KOPT-K1 (cell line): ENCODE data around the gene RETREG1.
"Not testable (repeated sequence)": the region's sequence is repeated elsewhere in the genome, so short reads cannot be mapped to it uniquely, and the experiment has no call there.

Experiments used
- H3K27ac ChIP-seq: fragments of 200-600 bp; sonication (generic); 2 replicates; pipeline ENCODE4 v1.5.1; 2016; ENCODE audit warnings: antibody characterized with exemption, mild to moderate bottlenecking, low read depth, low read length; ENCODE audit not compliant: poor library complexity, severe bottlenecking
- H3K36me3 ChIP-seq: fragments of 200-600 bp; sonication (generic); 2 replicates; pipeline ENCODE4 v1.5.1; 2017; ENCODE audit warnings: antibody characterized with exemption, mild to moderate bottlenecking, low read length, moderate library complexity; ENCODE audit not compliant: insufficient read depth
- H3K9me3 ChIP-seq: fragments of 200-600 bp; sonication (generic); 2 replicates; pipeline ENCODE4 v1.5.1; 2017; ENCODE audit warnings: antibody characterized with exemption, low read length, mild to moderate bottlenecking; ENCODE audit not compliant: insufficient read depth, poor library complexity, severe bottlenecking

RETREG1 gene

GRCh38 chr5:16616536-16617273 is at the start of gene RETREG1:
Gene RETREG1 (minus strand): TSS chr5:16616997. CDS start chr5:16616971, 26 bp downstream.
- peak within 1 kb of the TSS; percentile 99 for H3K27ac ChIP-seq
- H3K9me3 ChIP-seq = no peaks in the 10 kb centered on the region

GRCh38 chr5:16666130-16666882 is 49.5 kb upstream of the RETREG1 start:
- H3K9me3 ChIP-seq = peaks cover 8% of the 10 kb centered on the region
- peak overlapping the region; percentile 73 for H3K27ac ChIP-seq
- H3K36me3 ChIP-seq = no peaks in the 10 kb centered on the region

More at GRCh38 chr5:16616536-16617273, at the start of gene RETREG1:
- H3K36me3 ChIP-seq = peaks cover 5% of the 10 kb centered on the region; the same call in 1 of the 2 replicates

GRCh38 chr5:16665601-16666000 is 48.8 kb upstream of the RETREG1 start:
- peaks cover 8% of the 10 kb centered on the region for H3K9me3 ChIP-seq
- no peaks in the 10 kb centered on the region for H3K36me3 ChIP-seq
- H3K27ac ChIP-seq = peak overlapping the region; percentile 73

- H3K36me3 ChIP-seq = no peaks in the 10 kb centered on the region
- H3K27ac ChIP-seq = peak overlapping the region; percentile 73
- H3K9me3 ChIP-seq = peaks cover 8% of the 10 kb centered on the region
Measured at GRCh38 chr5:16664368-16664767, 47.6 kb upstream of the RETREG1 start.

- Histone ChIP-seq H3K27ac (peak overlapping the region; percentile 73), H3K36me3 (no peaks in the 10 kb centered on the region), H3K9me3 (peaks cover 8% of the 10 kb centered on the region)
Measured at GRCh38 chr5:16663840-16664239, 47.0 kb upstream of the RETREG1 start.

- H3K36me3 ChIP-seq = no peaks in the 10 kb centered on the region
- H3K9me3 ChIP-seq = peaks cover 8% of the 10 kb centered on the region
- no peak overlapping the region for H3K27ac ChIP-seq
Measured at GRCh38 chr5:16661713-16662112, 44.9 kb upstream of the RETREG1 start.

GRCh38 chr5:16660982-16661381 is 44.2 kb upstream of the RETREG1 start:
- peaks cover 8% of the 10 kb centered on the region for H3K9me3 ChIP-seq
- no peak overlapping the region for H3K27ac ChIP-seq
- no peaks in the 10 kb centered on the region for H3K36me3 ChIP-seq

GRCh38 chr5:16659536-16659935 is 42.7 kb upstream of the RETREG1 start:
- no peaks in the 10 kb centered on the region for H3K36me3 ChIP-seq

GRCh38 chr5:16656561-16657191 is 39.9 kb upstream of the RETREG1 start:
- Histone ChIP-seq H3K9me3 (no peaks in the 10 kb centered on the region), H3K36me3 (no peaks in the 10 kb centered on the region), H3K27ac (no peak overlapping the region)

More at GRCh38 chr5:16659536-16659935, 42.7 kb upstream of the RETREG1 start:
- Histone ChIP-seq H3K27ac (no peak overlapping the region), H3K9me3 (peaks cover 8% of the 10 kb centered on the region)

- H3K27ac ChIP-seq = no peak overlapping the region
- no peaks in the 10 kb centered on the region for H3K9me3 ChIP-seq
- H3K36me3 ChIP-seq = no peaks in the 10 kb centered on the region
Measured at GRCh38 chr5:16654647-16655334, 38.0 kb upstream of the RETREG1 start.

GRCh38 chr5:16648739-16649138 is 31.9 kb upstream of the RETREG1 start:
- H3K27ac ChIP-seq, H3K9me3 ChIP-seq, H3K36me3 ChIP-seq: not testable (repeated sequence)

GRCh38 chr5:16644301-16644889 is 27.6 kb upstream of the RETREG1 start:
- no peaks in the 10 kb centered on the region for H3K36me3 ChIP-seq
- H3K27ac ChIP-seq = peak overlapping the region; percentile 18
- H3K9me3 ChIP-seq = no peaks in the 10 kb centered on the region

- Histone ChIP-seq H3K27ac (no peak overlapping the region), H3K9me3 (no peaks in the 10 kb centered on the region), H3K36me3 (no peaks in the 10 kb centered on the region)
Measured at GRCh38 chr5:16642867-16643266, 26.1 kb upstream of the RETREG1 start.

GRCh38 chr5:16639206-16639605 is 22.4 kb upstream of the RETREG1 start:
- Histone ChIP-seq H3K9me3 (no peaks in the 10 kb centered on the region), H3K36me3 (no peaks in the 10 kb centered on the region), H3K27ac (no peak overlapping the region)
